OCI-LY7 (cell line): ENCODE results near the gene ZNF79.

Source experiments
- EZH2phosphoT487 ChIP-seq: fragments of 200-600 bp; sonication (generic); IDR thresholded peaks from 2 replicates; pipeline ENCODE4 v1.6.1; 2018; ENCODE audit warnings: low read depth, borderline replicate concordance, mild to moderate bottlenecking, mixed run types, antibody characterized with exemption, low read length, moderate library complexity, mixed read lengths
- TF ChIP-seq, protein P1 (sequence below): fragments of 200-600 bp; sonication (generic); conservative IDR thresholded peaks from 2 replicates; pipeline ENCODE4 v1.5.1; 2014; ENCODE audit warnings: mild to moderate bottlenecking, antibody characterized with exemption, low read length, moderate library complexity, mixed read lengths

DNA sequence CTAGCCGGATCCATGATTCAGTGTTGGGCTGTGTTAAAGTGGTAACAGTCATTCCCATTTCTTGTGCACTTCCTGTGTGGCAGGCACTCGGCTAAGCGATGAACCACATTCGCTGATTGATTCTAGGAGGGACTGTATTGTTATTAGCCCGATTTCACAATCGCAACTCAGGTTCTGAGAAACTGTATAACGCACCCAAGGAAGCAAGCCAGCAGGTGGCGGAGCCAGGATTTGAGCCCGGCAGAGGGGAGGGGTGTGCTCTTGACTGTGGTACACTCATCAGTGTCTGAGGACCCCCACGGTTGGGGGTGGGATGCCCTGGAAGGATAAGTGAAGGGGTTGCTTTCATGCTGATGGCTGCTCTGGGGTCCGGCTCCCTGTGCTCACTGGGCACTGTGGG is 61.8 kb downstream of the ZNF79 start:
- TF ChIP-seq, protein P1, sequence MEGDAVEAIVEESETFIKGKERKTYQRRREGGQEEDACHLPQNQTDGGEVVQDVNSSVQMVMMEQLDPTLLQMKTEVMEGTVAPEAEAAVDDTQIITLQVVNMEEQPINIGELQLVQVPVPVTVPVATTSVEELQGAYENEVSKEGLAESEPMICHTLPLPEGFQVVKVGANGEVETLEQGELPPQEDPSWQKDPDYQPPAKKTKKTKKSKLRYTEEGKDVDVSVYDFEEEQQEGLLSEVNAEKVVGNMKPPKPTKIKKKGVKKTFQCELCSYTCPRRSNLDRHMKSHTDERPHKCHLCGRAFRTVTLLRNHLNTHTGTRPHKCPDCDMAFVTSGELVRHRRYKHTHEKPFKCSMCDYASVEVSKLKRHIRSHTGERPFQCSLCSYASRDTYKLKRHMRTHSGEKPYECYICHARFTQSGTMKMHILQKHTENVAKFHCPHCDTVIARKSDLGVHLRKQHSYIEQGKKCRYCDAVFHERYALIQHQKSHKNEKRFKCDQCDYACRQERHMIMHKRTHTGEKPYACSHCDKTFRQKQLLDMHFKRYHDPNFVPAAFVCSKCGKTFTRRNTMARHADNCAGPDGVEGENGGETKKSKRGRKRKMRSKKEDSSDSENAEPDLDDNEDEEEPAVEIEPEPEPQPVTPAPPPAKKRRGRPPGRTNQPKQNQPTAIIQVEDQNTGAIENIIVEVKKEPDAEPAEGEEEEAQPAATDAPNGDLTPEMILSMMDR = no peak
- no peak for TF ChIP-seq EZH2phosphoT487
